Suprapubic skin (tissue), 4 donors: ENCODE measurements around the gene FMNL2. TPM values are rescaled to one million over a fixed set of nuclear protein-coding genes. Genes with fewer than 3 reads are reported as not detected.

ENCODE experiments used
- DNase-seq, 2 donors: peaks; one replicate each; pipeline ENCODE4 v3.0.0-alpha.2; 2019; ENCODE audit warnings: low spot score in 2 of 2
- H3K27ac ChIP-seq: fragments of 200-600 bp; sonication (generic); one replicate; pipeline ENCODE4 v1.5.1; 2019
- H3K27me3 ChIP-seq: fragments of 200-600 bp; sonication (generic); one replicate; pipeline ENCODE4 v1.5.1; 2019
- H3K36me3 ChIP-seq: fragments of 200-600 bp; sonication (generic); one replicate; pipeline ENCODE4 v1.5.1; 2019
- H3K4me1 ChIP-seq: fragments of 200-600 bp; sonication (generic); one replicate; pipeline ENCODE4 v1.5.1; 2019
- H3K4me3 ChIP-seq: fragments of 200-600 bp; sonication (generic); one replicate; pipeline ENCODE4 v1.5.1; 2019; ENCODE audit warnings: mild to moderate bottlenecking
- H3K9me3 ChIP-seq: fragments of 200-600 bp; sonication (generic); one replicate; pipeline ENCODE4 v1.5.1; 2019
- EP300 ChIP-seq: sonication (generic); formaldehyde crosslinking; IDR thresholded peaks from one replicate; pipeline ENCODE4 v1.6.1; 2017; ENCODE audit warnings: antibody characterized with exemption
- POLR2A ChIP-seq, 2 donors: fragments of 450-650 bp; IDR thresholded peaks; one replicate each; pipeline ENCODE4 v1.6.1; 2017; ENCODE audit warnings: antibody characterized with exemption in 2 of 2, mild to moderate bottlenecking in 2 of 2, moderate library complexity in 2 of 2
- POLR2AphosphoS5 ChIP-seq, 3 donors: sonication (generic); formaldehyde crosslinking; IDR thresholded peaks; one replicate each; pipeline ENCODE4 v1.6.1; 2017; ENCODE audit warnings: antibody characterized with exemption in 3 of 3
- WGBS: methylation state at CpG from one replicate; pipeline ENCODE4 v1.1.5; 2018; 5-methylcytosine and 5-hydroxymethylcytosine counted together
- total RNA-seq, 4 donors: library from RNA; depleted of rRNA; stranded (reverse); fragments of >200 nt; gene quantifications; one replicate each; pipeline ENCODE4 v1.1.0, GENCODE V29; 2016
- TF ChIP-seq, protein P1 (sequence below), 2 donors: fragments of 200-600 bp in 1 of 2; fragments of 450-650 bp in 1 of 2; sonication (generic) in 1 of 2; IDR thresholded peaks; one replicate each; pipeline ENCODE4 v1.5.1; 2016 to 2019; ENCODE audit warnings: antibody characterized with exemption in 2 of 2, mild to moderate bottlenecking in 1 of 2, moderate library complexity in 1 of 2

The FMNL2 gene
- total RNA-seq, 4 donors from 2014 or later = 15.4 to 18.1 (median 16.0) TPM

DNA sequence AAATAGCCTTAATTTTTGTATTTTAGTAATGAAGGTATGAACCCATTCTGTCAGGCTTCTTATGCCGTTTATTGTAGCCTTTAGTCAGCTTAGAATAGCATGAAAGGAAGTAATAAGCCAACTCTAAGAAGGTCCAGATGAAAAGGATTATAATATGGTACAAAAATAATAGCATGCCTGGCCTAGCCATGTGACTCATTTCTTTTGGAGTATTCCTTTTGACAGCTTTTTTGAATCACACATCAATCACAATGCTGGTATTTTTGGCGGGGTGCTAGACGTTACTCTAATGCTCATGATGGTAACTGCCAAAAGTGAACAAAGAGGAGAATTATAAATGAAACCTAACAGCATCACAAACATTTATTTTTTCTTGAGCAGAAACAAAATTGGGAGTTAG lies 19.9 kb downstream of the FMNL2 start:
- 11% methylated on average over 3 of the region's 3 CpGs for WGBS
- peak overlapping the region; percentile 29 for H3K27ac ChIP-seq
- DNase-seq = no peak
- peaks cover 12% of the 10 kb centered on the region for H3K4me1 ChIP-seq
- no peaks in the 10 kb centered on the region for H3K36me3 ChIP-seq
- H3K27me3 ChIP-seq = no peaks in the 10 kb centered on the region
- H3K9me3 ChIP-seq = no peaks in the 10 kb centered on the region
- TF ChIP-seq, protein P1, sequence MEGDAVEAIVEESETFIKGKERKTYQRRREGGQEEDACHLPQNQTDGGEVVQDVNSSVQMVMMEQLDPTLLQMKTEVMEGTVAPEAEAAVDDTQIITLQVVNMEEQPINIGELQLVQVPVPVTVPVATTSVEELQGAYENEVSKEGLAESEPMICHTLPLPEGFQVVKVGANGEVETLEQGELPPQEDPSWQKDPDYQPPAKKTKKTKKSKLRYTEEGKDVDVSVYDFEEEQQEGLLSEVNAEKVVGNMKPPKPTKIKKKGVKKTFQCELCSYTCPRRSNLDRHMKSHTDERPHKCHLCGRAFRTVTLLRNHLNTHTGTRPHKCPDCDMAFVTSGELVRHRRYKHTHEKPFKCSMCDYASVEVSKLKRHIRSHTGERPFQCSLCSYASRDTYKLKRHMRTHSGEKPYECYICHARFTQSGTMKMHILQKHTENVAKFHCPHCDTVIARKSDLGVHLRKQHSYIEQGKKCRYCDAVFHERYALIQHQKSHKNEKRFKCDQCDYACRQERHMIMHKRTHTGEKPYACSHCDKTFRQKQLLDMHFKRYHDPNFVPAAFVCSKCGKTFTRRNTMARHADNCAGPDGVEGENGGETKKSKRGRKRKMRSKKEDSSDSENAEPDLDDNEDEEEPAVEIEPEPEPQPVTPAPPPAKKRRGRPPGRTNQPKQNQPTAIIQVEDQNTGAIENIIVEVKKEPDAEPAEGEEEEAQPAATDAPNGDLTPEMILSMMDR (IDR thresholded peaks at IDR 0.05) = no peak
- TF ChIP-seq EP300 (no peak), POLR2AphosphoS5 (IDR thresholded peaks at IDR 0.05) (no peak), POLR2A (IDR thresholded peaks at IDR 0.05) (no peak)
- no peak overlapping the region for H3K4me3 ChIP-seq

DNA sequence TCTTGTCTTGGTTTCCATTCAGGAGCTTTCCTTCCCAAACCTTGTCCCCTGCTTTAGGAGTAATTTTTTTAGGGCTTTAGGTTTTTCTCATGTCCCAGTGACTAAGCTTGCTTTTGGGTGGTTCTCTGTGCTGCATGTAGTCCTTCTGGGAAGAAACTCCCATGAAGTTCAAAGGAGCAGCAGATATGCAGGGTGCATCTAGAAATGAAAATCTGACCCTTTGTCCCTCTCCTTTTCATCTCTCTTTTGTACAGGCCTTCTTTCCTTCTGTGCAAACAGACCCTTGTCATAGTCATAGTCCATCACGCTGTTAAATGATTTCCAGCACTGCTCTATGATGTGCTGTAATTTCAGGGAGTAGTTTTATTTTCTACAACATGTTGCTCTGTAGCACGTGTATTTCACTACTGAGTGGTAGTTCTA lies 20.4 kb downstream of the FMNL2 start:
- WGBS = 69% methylated on average over 2 of the region's 2 CpGs
- H3K4me3 ChIP-seq = no peak overlapping the region
- no peak overlapping the region for H3K27ac ChIP-seq
- H3K4me1 ChIP-seq = peaks cover 12% of the 10 kb centered on the region
- TF ChIP-seq POLR2A (IDR thresholded peaks at IDR 0.05) = no peak
- no peak for TF ChIP-seq EP300
- TF ChIP-seq POLR2AphosphoS5 (IDR thresholded peaks at IDR 0.05) = no peak
- TF ChIP-seq, protein P1 (IDR thresholded peaks at IDR 0.05) = no peak
- no peaks in the 10 kb centered on the region for H3K9me3 ChIP-seq
- no peaks in the 10 kb centered on the region for H3K36me3 ChIP-seq
- no peak for DNase-seq
- H3K27me3 ChIP-seq = no peaks in the 10 kb centered on the region

DNA sequence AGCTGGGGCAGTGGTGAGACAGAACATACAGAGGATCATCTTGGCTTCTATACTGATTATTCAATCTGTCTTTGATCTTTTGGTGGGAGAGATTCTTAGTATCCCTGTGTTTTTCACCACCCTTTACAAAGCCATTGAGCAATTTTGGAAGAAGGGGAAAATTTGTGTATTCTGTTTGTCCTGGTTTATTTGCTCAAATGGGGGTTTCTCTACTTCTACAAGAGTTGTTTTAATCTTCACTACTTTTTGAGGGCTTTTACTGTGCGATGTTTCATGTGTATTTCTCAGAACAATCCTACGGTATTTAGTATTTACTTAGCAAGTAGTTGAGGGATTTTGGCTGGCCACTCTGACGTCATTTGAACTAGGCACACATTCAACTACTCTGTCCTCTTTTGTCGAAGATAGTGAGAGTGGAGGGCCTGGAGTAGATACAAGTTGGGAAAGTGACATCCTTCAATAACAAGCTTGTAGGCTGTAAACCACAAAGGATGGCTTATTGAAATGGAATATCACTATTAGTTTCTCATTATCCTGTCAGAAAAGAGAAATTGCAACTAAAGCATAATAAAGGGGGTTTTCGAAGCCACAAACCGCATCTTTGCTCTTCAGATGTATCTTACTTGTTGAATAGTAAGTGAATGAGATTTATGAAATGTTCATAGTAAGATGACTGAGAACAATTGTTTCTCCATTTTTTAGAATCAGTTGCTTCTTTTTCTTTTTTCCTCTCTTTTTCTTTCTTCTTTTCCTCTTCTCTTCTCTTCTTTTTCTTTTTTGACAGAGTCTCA lies 24.8 kb downstream of the FMNL2 start:
- DNase-seq = no peak
- TF ChIP-seq POLR2AphosphoS5 (IDR thresholded peaks at IDR 0.05) (no peak), EP300 (no peak), POLR2A (IDR thresholded peaks at IDR 0.05) (no peak)
- TF ChIP-seq, protein P1 (IDR thresholded peaks at IDR 0.05) = no peak

DNA sequence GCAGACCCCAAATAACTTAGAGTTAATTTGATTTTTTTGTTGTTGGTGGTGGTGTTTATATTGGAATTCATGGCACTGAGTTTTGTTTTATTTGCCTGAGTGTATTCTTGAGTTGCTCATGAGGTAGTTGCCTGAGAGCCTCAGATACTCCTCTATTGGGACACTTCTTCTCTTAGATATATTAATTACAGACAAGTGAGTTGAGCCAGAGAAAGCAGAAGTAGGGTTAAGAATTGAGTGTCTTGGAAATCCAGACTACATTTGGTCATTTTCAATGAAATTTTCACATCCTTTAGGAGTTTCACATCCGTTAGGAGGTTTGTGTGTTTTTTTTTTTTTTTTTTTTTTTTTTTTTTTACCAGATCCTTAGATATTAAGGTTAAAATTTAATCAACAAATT lies 29.0 kb downstream of the FMNL2 start:
- no peaks in the 10 kb centered on the region for H3K4me1 ChIP-seq
- H3K27ac ChIP-seq = no peak overlapping the region
- no peak for DNase-seq
- H3K27me3 ChIP-seq = no peaks in the 10 kb centered on the region
- H3K36me3 ChIP-seq = no peaks in the 10 kb centered on the region
- TF ChIP-seq POLR2AphosphoS5 (IDR thresholded peaks at IDR 0.05) (no peak), EP300 (no peak), POLR2A (IDR thresholded peaks at IDR 0.05) (no peak)
- TF ChIP-seq, protein P1 (IDR thresholded peaks at IDR 0.05) = no peak
- 85% methylated on average over 1 of the region's 1 CpG for WGBS
- no peaks in the 10 kb centered on the region for H3K9me3 ChIP-seq
- no peak overlapping the region for H3K4me3 ChIP-seq

More for the DNA sequence above, 24.8 kb downstream of the FMNL2 start:
- peaks cover 8% of the 10 kb centered on the region for H3K4me1 ChIP-seq
- H3K27me3 ChIP-seq = no peaks in the 10 kb centered on the region
- H3K27ac ChIP-seq = no peak overlapping the region
- WGBS = 97% methylated on average over 6 of the region's 6 CpGs
- H3K4me3 ChIP-seq = no peak overlapping the region
- H3K36me3 ChIP-seq = no peaks in the 10 kb centered on the region
- no peaks in the 10 kb centered on the region for H3K9me3 ChIP-seq

DNA sequence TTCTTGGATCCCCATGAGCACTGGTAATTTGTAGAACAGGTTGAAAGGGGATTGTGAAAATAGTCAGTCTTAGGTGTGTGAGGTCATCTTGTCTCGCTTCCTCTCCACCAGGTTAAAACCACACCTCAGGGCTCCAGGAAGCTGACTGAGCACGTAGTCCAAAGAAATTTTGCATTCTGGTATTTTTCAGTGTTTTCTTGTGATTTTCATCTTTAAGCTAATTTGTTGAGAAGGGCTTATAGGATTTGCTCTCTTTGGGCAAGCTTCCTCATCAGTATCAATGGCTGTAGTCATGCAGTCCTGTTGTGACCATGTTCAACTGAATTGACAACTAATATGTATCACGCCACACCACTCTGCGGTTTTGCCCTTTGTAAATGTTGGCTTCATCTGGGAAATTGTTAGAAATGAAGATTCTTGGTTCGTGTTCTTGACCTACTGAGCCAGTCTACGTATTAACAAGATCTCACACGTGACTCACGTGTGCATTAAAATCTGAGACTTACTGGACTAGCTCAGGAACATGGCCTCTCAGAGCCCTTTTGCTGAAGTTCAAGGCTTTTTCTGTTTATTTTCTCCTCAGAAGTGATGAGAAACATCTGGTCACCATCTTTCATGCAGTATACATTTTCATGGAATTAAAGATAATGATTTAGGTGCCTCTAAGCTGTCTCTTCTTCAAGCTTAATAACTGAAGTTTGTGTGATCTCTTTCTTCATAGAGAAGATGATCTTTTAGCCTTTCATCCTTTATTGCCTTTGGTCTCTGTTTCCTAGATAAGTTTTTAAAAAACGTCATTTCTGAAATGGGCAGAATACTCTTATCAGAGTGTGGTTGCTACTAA lies 32.8 kb downstream of the FMNL2 start:
- DNase-seq = no peak
- no peak overlapping the region for H3K27ac ChIP-seq
- 85% methylated on average over 9 of the region's 9 CpGs for WGBS
- H3K4me1 ChIP-seq = no peaks in the 10 kb centered on the region
- no peak overlapping the region for H3K4me3 ChIP-seq
- no peaks in the 10 kb centered on the region for H3K36me3 ChIP-seq
- H3K9me3 ChIP-seq = no peaks in the 10 kb centered on the region
- TF ChIP-seq EP300 (no peak), POLR2A (IDR thresholded peaks at IDR 0.05) (no peak), POLR2AphosphoS5 (IDR thresholded peaks at IDR 0.05) (no peak)
- TF ChIP-seq, protein P1 (IDR thresholded peaks at IDR 0.05) = no peak
- H3K27me3 ChIP-seq = no peaks in the 10 kb centered on the region
